ENCODE data around the gene CIB4.
A peak's percentile ranks its signal among the peaks of the same experiment; 100 is the strongest.

Gene CIB4

DNA sequence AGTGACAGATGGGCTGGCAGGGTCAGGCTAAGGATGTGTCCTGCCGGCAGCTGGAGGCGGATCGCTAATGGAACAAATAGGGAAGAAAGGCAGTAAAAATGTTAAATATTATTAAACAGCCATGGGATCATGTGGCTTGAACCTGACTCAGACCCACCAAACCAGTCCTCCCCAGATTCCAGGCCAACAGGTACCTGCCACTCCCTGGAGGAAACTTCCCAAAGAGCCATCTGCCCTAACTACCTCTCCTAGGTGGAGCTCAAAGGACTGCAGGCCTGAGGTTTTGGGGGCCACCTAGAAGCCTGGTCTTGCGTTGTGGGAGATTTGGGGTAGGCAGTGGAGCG is 34.3 kb downstream of the CIB4 start:
- DNase-seq (ENCODE audit: low read depth): no peak

DNA sequence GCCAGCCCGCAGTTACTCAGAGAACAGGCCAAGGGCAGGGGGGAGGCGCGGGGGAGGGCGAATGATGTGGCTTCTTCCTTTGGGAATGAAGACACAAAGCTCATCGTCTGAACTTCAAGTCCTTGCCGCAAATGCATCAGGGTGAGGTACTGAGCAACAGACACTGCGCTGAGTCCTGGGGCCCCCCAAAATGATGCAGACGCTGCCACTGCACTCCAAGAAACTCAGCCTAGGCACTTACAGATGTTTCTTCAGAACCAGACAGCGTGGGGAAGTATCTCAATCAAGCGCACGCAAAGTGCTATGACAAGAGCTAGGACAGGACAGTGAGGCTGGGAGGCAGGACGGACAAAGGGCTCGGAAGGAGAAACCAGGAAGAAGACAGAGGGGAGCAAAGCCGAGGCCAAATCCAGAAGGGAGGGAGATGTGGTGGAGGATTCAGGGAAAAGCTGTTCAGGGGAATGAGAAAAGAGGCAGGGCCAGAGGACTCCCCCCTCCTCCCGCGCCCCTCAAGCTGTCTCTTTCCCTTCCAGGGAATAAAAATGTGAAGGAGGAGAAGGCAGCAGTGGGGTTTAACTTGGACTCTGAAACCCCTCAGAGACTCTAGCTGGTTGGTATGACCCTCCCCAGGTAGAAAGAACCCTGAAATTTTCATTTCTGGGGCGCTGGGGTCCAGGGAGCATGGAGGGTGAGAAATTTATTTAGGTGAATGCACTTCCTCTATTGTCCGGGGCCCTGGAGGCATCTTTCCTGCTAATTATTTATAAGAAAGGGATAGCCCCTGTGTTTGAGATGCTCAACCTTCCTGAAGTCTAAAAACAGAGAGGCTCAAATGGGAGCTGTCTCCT is 34.9 kb downstream of the CIB4 start:
- no peak for DNase-seq (ENCODE audit: low read depth)

GRCh38 chr2:26605195-26605998 is 35.8 kb downstream of the CIB4 start:
- DNase-seq (ENCODE audit: low read depth): peak; percentile 27

DNA sequence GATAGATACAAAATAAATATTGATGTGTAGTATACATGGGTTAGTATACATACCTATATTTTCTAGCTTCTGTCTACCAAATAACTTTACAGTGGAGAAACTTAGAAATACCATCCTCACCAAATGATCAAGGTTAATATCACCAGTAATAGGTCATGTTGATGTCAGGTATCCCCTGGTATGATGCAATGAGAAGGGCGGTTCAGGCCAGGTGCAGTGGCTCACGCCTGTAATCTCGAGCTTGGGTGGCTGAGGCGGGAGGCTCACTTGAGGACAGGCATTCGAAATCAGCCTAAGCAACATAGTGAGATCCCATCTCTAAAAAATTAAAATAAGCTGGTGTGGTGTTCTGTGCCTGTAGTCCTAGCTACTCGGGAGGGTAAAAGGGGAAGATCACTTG is 38.6 kb downstream of the CIB4 start:
- no peak for DNase-seq (ENCODE audit: low read depth)

GRCh38 chr2:26599387-26599786 is 41.8 kb downstream of the CIB4 start:
- no peak for DNase-seq (ENCODE audit: low read depth)

- DNase-seq (ENCODE audit: low read depth): no peak
Measured at GRCh38 chr2:26598996-26599373, 42.2 kb downstream of the CIB4 start.

- DNase-seq (ENCODE audit: low read depth): no peak
Measured at GRCh38 chr2:26598336-26598995, 42.7 kb downstream of the CIB4 start.

DNA sequence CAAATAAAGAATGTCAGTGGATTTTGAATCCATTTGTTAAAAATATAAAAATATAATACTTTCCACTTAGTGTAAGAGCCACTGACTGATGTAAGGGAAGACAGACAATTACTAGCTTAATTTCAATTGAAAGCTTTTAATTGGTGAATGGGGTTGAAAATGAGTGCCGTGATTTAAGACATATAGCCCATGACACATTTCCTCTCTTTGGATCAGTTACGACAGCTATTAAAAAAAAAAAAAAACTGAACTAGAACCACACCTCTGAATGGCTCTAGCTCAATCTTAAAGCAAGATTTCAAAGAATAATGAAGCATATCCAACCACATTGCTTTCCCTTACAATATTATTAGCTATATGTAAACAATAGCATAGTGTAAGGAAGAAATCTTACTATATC is 44.0 kb downstream of the CIB4 start:
- no peak for DNase-seq (ENCODE audit: low read depth)

DNA sequence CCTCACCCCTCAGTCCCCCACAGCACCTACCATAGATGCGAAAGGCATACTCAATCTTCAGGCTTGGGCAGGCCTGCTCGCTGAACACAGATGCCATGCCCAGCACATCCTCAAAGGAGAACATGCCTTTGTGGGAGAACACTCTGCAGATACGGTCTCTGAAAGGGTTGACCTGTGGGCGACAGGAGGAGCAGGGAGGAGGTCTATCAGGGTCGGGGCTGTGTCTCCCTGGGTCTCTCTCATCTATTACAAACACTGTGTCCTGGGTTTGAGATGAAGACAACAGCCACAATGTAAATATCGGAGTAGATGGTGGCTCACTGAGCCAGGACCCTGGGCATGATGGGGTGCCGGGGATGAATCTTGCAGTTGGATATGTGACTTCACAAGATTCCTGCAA is 46.0 kb downstream of the CIB4 start:
- DNase-seq (ENCODE audit: low read depth): no peak

- DNase-seq (ENCODE audit: low read depth): peak; percentile 74
Measured at GRCh38 chr2:26591619-26592505, 49.3 kb downstream of the CIB4 start.

DNA sequence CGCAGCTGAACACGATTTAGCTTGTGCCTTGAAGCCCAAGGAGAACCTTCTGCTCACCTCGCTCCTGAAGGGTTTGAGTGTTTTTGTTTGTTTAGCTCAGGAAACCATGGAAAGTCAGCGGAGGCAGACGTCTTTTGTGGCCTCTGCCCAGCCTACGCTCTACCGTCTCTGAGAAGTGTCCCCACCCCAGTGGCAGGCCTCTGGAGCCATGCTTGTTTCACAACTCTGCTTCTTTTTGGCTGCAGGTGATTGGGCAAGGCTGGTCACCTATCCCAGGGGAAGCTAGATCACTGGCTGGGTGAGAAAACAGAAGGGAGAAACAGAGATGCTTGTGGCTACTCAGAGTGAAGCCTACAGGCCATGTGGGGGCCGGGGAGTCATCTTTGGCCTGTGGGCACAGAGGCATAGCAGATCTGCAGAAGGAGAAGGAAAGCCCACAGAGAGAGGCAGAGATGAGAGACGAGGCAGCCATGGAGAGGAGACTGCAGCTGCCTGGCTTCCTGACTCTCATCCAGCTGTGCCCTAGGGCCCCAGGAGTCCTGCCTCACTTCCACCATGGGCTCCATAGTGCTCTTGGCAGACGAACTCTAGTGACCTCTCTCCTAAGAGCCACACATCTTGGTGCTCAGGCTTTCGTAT is 50.1 kb downstream of the CIB4 start:
- DNase-seq (ENCODE audit: low read depth): no peak

GRCh38 chr2:26590508-26590907 is 50.7 kb downstream of the CIB4 start:
- DNase-seq (ENCODE audit: low read depth): no peak

GRCh38 chr2:26588576-26588975 is 52.6 kb downstream of the CIB4 start:
- no peak for DNase-seq (ENCODE audit: low read depth)

GRCh38 chr2:26587994-26588393 is 53.2 kb downstream of the CIB4 start:
- no peak for DNase-seq (ENCODE audit: low read depth)

GRCh38 chr2:26585966-26586365 is 55.2 kb downstream of the CIB4 start:
- DNase-seq (ENCODE audit: low read depth): no peak

GRCh38 chr2:26585100-26585499 is 56.1 kb downstream of the CIB4 start:
- no peak for DNase-seq (ENCODE audit: low read depth)

GRCh38 chr2:26584656-26585055 is 56.5 kb downstream of the CIB4 start:
- no peak for DNase-seq (ENCODE audit: low read depth)

DNA sequence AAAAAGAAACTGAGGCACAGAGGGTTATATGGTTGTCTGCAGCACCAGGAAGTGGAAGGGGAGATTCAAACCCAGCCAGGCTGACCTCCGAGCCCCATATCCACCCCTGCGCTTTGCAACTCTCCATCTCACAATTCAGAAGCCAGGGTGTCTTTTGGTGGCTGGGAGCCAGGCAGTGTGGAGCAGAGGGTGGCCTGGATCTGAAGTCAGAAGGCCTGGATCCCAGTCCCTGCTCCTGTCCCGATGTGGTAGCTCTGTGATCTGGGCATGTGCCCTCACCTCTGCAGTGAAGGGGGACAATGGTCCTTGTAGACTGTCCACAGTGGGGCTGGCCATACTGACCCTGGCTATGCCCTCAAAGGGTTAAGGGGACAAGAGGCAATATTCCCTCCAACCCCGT is 57.0 kb downstream of the CIB4 start:
- DNase-seq (ENCODE audit: low read depth): no peak

DNA sequence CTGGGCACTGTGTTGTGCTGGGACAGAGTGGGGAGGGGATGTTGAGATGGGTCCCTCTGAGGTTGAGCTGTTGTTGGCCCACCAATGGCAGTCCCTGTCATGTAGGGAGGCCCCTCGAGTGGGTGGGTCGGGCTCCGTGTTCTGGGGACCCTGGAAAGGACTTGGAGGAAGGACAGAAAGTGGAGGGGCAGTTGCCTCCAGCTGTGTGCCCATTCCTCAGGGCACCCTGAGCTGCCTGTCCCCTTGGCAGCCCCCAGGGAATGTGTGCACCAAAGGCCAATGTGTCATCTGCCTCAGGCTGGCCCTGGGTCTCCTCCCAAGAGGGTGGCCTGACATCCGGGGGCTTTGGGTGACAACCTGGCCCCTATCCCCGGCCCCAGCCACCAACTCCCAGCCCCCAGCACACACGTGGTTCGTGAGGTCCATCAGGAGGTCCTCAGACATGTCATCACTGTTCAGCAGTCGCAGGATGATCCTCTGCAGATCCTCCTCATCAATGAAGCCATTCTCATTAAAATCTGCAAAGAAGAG is 57.7 kb downstream of the CIB4 start:
- DNase-seq (ENCODE audit: low read depth): no peak

GRCh38 chr2:26582890-26583289 is 58.3 kb downstream of the CIB4 start:
- DNase-seq (ENCODE audit: low read depth): no peak

Measured in amniotic epithelial cell (primary cell).